Stimulated activated naive CD8-positive, alpha-beta T cell treated with anti-CD3 and anti-CD28 coated beads, Interleukin-15, amount 100 ng/mL, for 72 hours (primary cell): ENCODE results near the gene TMEM37.
A peak's percentile ranks its signal among the peaks of the same experiment; 100 is the strongest.
"Not testable (repeated sequence)": the region's sequence is repeated elsewhere in the genome, so short reads cannot be mapped to it uniquely, and the experiment has no call there.

ENCODE experiments used
- ATAC-seq: fragments of 150-1000 bp; cut with Tn5 transposase; 2 replicates; pipeline ENCODE4 v1.10.0; 2021; ENCODE audit warnings: mild to moderate bottlenecking, moderate library complexity
- DNase-seq, 2 donors: peaks; one replicate each; pipeline ENCODE4 v3.0.0; 2021 to 2022
- H3K27ac Mint-ChIP-seq, 2 donors: one replicate each; pipeline ENCODE4 v1.8.0; 2022; ENCODE audit warnings: mild to moderate bottlenecking in 2 of 2, mixed read lengths in 2 of 2, moderate library complexity in 2 of 2
- H3K27me3 Mint-ChIP-seq: one replicate; pipeline ENCODE4 v1.8.0; 2022; ENCODE audit warnings: mixed read lengths
- H3K4me1 Mint-ChIP-seq: one replicate; pipeline ENCODE4 v1.8.0; 2022; ENCODE audit warnings: mild to moderate bottlenecking, mixed read lengths
- H3K4me3 Mint-ChIP-seq, 2 donors: one replicate each; pipeline ENCODE4 v1.8.0; 2022; ENCODE audit warnings: mild to moderate bottlenecking in 2 of 2, mixed read lengths in 2 of 2, moderate library complexity in 1 of 2
- H3K9me3 Mint-ChIP-seq, 2 donors: one replicate each; pipeline ENCODE4 v1.8.0; 2022; ENCODE audit warnings: mixed read lengths in 2 of 2

TMEM37 gene, protein sequence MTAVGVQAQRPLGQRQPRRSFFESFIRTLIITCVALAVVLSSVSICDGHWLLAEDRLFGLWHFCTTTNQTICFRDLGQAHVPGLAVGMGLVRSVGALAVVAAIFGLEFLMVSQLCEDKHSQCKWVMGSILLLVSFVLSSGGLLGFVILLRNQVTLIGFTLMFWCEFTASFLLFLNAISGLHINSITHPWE

GRCh38 chr2:119431155-119431975, at the start of gene TMEM37:
Gene TMEM37, plus strand, starts transcription at chr2:119431854. Its CDS starts 50 bp downstream, at chr2:119431904.
- Mint-ChIP-seq H3K4me1 (peaks cover 9% of the 10 kb centered on the region), H3K27ac (no peak within 1 kb of the TSS), H3K9me3 (no peaks in the 10 kb centered on the region), H3K4me3 (peak within 1 kb of the TSS; percentile 35 to 52), H3K27me3 (peaks cover 86% of the 10 kb centered on the region)
- DNase-seq = no peak
- peak; percentile 62 for ATAC-seq

DNA sequence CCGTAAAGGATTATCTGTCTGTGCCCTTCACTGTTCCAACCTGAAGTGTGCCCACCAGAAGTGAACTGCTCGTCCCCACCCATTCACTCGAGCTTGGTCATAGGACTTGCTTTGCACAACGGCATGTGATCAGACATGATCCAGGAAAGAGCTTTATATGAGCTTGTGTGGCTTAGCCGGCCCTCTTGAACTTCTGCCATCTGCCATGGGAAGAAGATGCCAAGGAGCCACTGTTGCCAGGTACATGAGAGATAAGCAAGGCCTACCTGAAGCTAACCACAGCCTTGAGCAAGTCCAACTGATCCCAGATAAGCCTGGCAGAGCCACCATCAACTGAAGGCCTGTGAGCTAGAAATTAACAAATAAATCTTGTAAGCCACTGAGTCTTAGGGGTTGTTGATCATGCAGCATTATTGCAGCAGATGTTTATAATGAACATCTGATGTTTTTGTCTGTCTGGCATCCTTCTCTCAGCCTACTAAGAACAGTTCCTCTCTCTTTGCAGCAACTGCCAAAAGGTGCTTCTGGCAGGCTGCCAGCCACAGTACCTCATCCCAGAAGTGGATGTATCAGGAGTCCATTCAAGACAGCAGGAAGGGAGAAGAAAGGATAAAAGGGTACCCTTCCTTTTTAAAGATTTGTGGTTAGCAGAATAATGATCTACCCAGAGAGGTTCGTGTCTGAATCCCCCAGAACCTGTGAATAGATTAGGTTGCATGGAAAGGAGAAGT, 48.1 kb upstream of the TMEM37 start:
- Mint-ChIP-seq H3K9me3 (no peaks in the 10 kb centered on the region), H3K27ac (peak overlapping the region in 1 of 2 donors; percentile 20), H3K27me3 (peaks cover 21% of the 10 kb centered on the region), H3K4me1 (peaks cover 10% of the 10 kb centered on the region), H3K4me3 (no peak overlapping the region)
- no peak for DNase-seq
- no peak for ATAC-seq

- DNase-seq (no peak), ATAC-seq (no peak)
- Mint-ChIP-seq H3K27me3 (peaks cover 21% of the 10 kb centered on the region), H3K9me3 (no peaks in the 10 kb centered on the region), H3K27ac (no peak overlapping the region), H3K4me1 (peaks cover 10% of the 10 kb centered on the region), H3K4me3 (no peak overlapping the region)
Observed at GRCh38 chr2:119384971-119385370, 46.7 kb upstream of the TMEM37 start.

GRCh38 chr2:119385466-119385865, 46.2 kb upstream of the TMEM37 start:
- Mint-ChIP-seq H3K9me3 (no peaks in the 10 kb centered on the region), H3K4me3 (no peak overlapping the region), H3K27ac (no peak overlapping the region), H3K4me1 (peaks cover 10% of the 10 kb centered on the region), H3K27me3 (peaks cover 21% of the 10 kb centered on the region)
- DNase-seq (no peak), ATAC-seq (no peak)

GRCh38 chr2:119387381-119388129, 44.1 kb upstream of the TMEM37 start:
- peaks cover 10% of the 10 kb centered on the region for H3K4me1 Mint-ChIP-seq
- H3K27ac Mint-ChIP-seq = no peak overlapping the region
- peak overlapping the region in 1 of 2 donors; percentile 50 for H3K4me3 Mint-ChIP-seq
- peaks cover 21% of the 10 kb centered on the region for H3K27me3 Mint-ChIP-seq
- H3K9me3 Mint-ChIP-seq = no peaks in the 10 kb centered on the region
- DNase-seq (no peak), ATAC-seq (peak; percentile 63)

GRCh38 chr2:119389615-119390306, 41.9 kb upstream of the TMEM37 start:
- H3K4me1 Mint-ChIP-seq = peaks cover 10% of the 10 kb centered on the region
- DNase-seq (no peak), ATAC-seq (no peak)
- no peak overlapping the region for H3K27ac Mint-ChIP-seq
- no peak overlapping the region for H3K4me3 Mint-ChIP-seq
- peaks cover 8% of the 10 kb centered on the region for H3K27me3 Mint-ChIP-seq
- no peaks in the 10 kb centered on the region for H3K9me3 Mint-ChIP-seq

GRCh38 chr2:119393971-119394748, 37.5 kb upstream of the TMEM37 start:
- Mint-ChIP-seq H3K4me3 (no peak overlapping the region), H3K4me1 (peaks cover 7% of the 10 kb centered on the region), H3K27me3 (no peaks in the 10 kb centered on the region), H3K9me3 (no peaks in the 10 kb centered on the region), H3K27ac (no peak overlapping the region)
- ATAC-seq (no peak), DNase-seq (no peak)

GRCh38 chr2:119397196-119397595, 34.5 kb upstream of the TMEM37 start:
- Mint-ChIP-seq H3K27me3 (peaks cover 7% of the 10 kb centered on the region), H3K4me3 (no peak overlapping the region), H3K9me3 (no peaks in the 10 kb centered on the region)

GRCh38 chr2:119402106-119402505, 29.5 kb upstream of the TMEM37 start:
- Mint-ChIP-seq H3K27ac (no peak overlapping the region), H3K9me3 (no peaks in the 10 kb centered on the region), H3K27me3 (peaks cover 7% of the 10 kb centered on the region), H3K4me3 (no peak overlapping the region), H3K4me1 (peaks cover 7% of the 10 kb centered on the region)
- DNase-seq (no peak), ATAC-seq (no peak)

More at GRCh38 chr2:119397196-119397595, 34.5 kb upstream of the TMEM37 start:
- H3K4me1 Mint-ChIP-seq = peaks cover 7% of the 10 kb centered on the region
- ATAC-seq (no peak), DNase-seq (no peak)
- H3K27ac Mint-ChIP-seq = no peak overlapping the region

- DNase-seq (no peak), ATAC-seq (no peak)
- Mint-ChIP-seq H3K27me3 (peaks cover 7% of the 10 kb centered on the region), H3K4me1 (peaks cover 7% of the 10 kb centered on the region), H3K27ac (no peak overlapping the region), H3K4me3 (no peak overlapping the region), H3K9me3 (no peaks in the 10 kb centered on the region)
Observed at GRCh38 chr2:119402645-119403560, 28.8 kb upstream of the TMEM37 start.

DNA sequence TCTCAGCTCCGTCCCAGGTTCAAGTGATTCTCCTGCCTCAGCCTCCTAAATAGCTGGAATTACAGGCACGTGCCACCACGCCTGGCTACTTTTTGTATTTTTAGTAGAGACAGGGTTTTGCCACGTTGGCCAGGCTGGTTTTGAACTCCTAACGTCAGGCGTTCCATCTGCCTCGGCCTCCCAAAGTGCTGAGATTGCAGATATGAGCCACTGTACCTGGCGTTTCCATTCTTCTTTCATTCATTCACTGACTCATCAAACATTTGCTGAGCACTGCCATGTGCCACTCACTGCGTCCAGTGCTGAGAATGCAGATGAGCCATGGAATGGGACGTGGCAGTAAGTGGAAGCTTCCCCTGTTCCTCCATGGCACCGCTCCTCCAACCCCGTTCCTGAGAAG, 28.0 kb upstream of the TMEM37 start:
- H3K4me1 Mint-ChIP-seq, ATAC-seq, H3K27me3 Mint-ChIP-seq, H3K9me3 Mint-ChIP-seq, H3K4me3 Mint-ChIP-seq, DNase-seq, H3K27ac Mint-ChIP-seq: not testable (repeated sequence)

DNA sequence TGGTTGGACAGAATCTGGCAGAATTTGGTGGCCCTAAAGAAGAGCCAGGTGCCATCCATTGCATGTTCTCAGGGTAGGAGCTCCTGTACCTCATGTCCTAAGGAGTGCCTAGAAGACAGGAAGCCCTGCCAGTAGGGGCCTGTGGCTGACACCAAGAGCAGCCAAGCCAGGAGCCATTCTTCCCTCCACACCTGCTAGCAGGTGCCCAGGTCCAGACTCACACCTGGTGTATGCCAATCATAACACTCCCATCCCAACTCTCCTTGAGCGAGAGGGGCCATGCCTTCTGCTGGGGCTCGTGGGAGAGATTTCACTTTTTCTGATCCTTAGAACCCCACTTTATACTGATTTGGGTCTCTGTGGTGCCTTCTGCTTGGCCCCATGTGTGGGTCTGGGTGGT, 26.5 kb upstream of the TMEM37 start:
- no peak for ATAC-seq
- no peaks in the 10 kb centered on the region for H3K9me3 Mint-ChIP-seq
- peaks cover 7% of the 10 kb centered on the region for H3K27me3 Mint-ChIP-seq
- no peaks in the 10 kb centered on the region for H3K4me1 Mint-ChIP-seq
- DNase-seq = no peak
- no peak overlapping the region for H3K27ac Mint-ChIP-seq
- no peak overlapping the region for H3K4me3 Mint-ChIP-seq

- no peak overlapping the region for H3K27ac Mint-ChIP-seq
- no peak overlapping the region for H3K4me3 Mint-ChIP-seq
- no peaks in the 10 kb centered on the region for H3K27me3 Mint-ChIP-seq
- H3K9me3 Mint-ChIP-seq = no peaks in the 10 kb centered on the region
- DNase-seq (peak; percentile 17 to 28), ATAC-seq (peak; percentile 47)
- H3K4me1 Mint-ChIP-seq = no peaks in the 10 kb centered on the region
Observed at GRCh38 chr2:119407430-119408220, 24.0 kb upstream of the TMEM37 start.
